Vagina (tissue), 2 donors: ENCODE results near the gene CLEC18A.
"Not testable (repeated sequence)": the region's sequence is repeated elsewhere in the genome, so short reads cannot be mapped to it uniquely, and the experiment has no call there.

Source experiments
- POLR2AphosphoS5 ChIP-seq, 2 donors: sonication (generic); formaldehyde crosslinking; IDR thresholded peaks; one replicate each; pipeline ENCODE4 v1.9.0; 2017; ENCODE audit warnings: antibody characterized with exemption in 2 of 2, mild to moderate bottlenecking in 2 of 2, low read depth in 1 of 2; ENCODE audit not compliant: insufficient read depth in 1 of 2
- TF ChIP-seq, protein P1 (sequence below), 3 experiments: fragments of 450-650 bp in 2 of 3; fragments of 200-600 bp in 1 of 3; sonication (generic) in 1 of 3; IDR thresholded peaks; one replicate each; pipeline ENCODE4 v1.5.1; 2017 to 2019; ENCODE audit warnings: antibody characterized with exemption in 3 of 3, mild to moderate bottlenecking in 2 of 3, moderate library complexity in 2 of 3

DNA sequence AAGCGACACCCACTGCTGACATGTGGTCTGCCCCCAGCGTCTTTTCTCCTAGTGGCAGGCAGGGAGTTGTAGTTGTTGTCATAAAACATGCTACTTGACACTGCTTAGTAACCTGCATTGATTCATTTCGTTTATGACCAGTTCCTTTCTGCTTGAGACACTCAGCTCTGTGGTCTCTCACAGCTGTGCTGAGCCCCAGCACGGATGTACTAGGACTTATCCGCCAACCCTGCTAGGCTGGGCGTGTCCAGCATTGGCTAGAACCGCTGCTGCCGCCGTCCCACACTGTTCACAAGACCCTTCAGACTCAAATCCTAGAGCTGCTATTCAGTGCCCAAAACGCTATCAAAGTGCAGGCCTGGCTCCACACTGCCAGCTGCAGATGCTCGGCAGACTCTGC lies 60.0 kb downstream of the CLEC18A start:
- TF ChIP-seq, protein P1, sequence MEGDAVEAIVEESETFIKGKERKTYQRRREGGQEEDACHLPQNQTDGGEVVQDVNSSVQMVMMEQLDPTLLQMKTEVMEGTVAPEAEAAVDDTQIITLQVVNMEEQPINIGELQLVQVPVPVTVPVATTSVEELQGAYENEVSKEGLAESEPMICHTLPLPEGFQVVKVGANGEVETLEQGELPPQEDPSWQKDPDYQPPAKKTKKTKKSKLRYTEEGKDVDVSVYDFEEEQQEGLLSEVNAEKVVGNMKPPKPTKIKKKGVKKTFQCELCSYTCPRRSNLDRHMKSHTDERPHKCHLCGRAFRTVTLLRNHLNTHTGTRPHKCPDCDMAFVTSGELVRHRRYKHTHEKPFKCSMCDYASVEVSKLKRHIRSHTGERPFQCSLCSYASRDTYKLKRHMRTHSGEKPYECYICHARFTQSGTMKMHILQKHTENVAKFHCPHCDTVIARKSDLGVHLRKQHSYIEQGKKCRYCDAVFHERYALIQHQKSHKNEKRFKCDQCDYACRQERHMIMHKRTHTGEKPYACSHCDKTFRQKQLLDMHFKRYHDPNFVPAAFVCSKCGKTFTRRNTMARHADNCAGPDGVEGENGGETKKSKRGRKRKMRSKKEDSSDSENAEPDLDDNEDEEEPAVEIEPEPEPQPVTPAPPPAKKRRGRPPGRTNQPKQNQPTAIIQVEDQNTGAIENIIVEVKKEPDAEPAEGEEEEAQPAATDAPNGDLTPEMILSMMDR (IDR thresholded peaks at IDR 0.05) = not testable (repeated sequence)
- TF ChIP-seq POLR2AphosphoS5 (IDR thresholded peaks at IDR 0.05; ENCODE audit: insufficient read depth in 1 of 2, low read depth in 1 of 2) = not testable (repeated sequence)
